ENCODE results near the gene LBP. TPM values are rescaled to one million over a fixed set of nuclear protein-coding genes. Genes with fewer than 3 reads are reported as not detected.

Gene LBP
- total RNA-seq, 1 donor, result not detected

DNA sequence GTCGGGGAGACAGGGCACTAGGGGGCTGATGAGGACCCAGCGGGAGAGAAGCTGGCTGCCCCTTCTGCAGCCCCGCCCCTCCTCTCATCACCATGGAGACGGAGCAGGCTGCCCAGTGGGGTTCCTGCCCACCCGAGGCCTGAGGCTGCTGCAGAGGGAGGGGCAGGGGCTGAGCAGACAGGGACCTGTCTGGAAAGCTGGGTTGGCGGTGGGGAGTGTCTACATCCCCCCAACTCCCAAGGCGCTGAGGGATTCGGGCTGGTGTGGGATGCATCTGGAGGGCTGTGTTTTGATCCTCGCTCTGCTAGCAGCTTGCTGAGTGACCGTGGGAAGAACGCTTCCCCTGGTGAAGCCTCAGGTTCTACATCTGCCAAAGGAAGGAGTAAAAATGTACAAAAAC is 43.5 kb upstream of the LBP start:
- no peak overlapping the region for H3K4me3 ChIP-seq (ENCODE audit: low read depth, low read length)
- TF ChIP-seq, protein P1, sequence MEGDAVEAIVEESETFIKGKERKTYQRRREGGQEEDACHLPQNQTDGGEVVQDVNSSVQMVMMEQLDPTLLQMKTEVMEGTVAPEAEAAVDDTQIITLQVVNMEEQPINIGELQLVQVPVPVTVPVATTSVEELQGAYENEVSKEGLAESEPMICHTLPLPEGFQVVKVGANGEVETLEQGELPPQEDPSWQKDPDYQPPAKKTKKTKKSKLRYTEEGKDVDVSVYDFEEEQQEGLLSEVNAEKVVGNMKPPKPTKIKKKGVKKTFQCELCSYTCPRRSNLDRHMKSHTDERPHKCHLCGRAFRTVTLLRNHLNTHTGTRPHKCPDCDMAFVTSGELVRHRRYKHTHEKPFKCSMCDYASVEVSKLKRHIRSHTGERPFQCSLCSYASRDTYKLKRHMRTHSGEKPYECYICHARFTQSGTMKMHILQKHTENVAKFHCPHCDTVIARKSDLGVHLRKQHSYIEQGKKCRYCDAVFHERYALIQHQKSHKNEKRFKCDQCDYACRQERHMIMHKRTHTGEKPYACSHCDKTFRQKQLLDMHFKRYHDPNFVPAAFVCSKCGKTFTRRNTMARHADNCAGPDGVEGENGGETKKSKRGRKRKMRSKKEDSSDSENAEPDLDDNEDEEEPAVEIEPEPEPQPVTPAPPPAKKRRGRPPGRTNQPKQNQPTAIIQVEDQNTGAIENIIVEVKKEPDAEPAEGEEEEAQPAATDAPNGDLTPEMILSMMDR (IDR thresholded peaks at IDR 0.05; ENCODE audit: insufficient read depth, low read depth, low read length), result no peak

DNA sequence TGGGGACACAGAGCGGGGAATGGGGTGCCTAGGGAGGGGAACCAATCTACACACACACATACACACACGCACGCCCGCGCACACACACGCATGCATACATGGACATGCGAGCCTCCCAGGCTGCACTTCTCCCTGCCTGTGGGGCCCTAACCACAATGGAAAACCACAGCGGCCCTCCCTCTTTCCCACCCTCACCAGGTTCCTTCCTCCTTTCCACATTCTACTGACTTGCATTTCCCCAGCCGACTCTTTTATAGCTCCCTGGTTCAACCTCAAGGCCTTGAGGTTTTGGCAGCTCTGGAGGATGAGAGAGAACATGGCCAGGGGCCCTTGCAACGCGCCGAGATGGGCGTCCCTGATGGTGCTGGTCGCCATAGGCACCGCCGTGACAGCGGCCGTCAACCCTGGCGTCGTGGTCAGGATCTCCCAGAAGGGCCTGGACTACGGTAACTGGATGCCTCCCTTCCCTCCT is 42.3 kb upstream of the LBP start, which contains the start of gene BPI:
Gene BPI, plus strand, starts transcription at position 249 of the 472 bp plus-strand sequence. Its CDS starts 68 bp downstream, at position 317.
- no peak for DNase-seq (ENCODE audit: low read depth)
- TF ChIP-seq, protein P1 (IDR thresholded peaks at IDR 0.05; ENCODE audit: insufficient read depth, low read depth, low read length), result no peak
- H3K4me3 ChIP-seq (ENCODE audit: low read depth, low read length), result no peak within 1 kb of the TSS

More for the DNA sequence above, 43.5 kb upstream of the LBP start:
- DNase-seq (ENCODE audit: low read depth), result no peak

GRCh38 chr20:38304845-38305447 is 41.3 kb upstream of the LBP start:
- TF ChIP-seq, protein P1 (IDR thresholded peaks at IDR 0.05; ENCODE audit: insufficient read depth, low read depth, low read length), result peak; percentile 63
- DNase-seq (ENCODE audit: low read depth), result peak; percentile 34
- no peak overlapping the region for H3K4me3 ChIP-seq (ENCODE audit: low read depth, low read length)

DNA sequence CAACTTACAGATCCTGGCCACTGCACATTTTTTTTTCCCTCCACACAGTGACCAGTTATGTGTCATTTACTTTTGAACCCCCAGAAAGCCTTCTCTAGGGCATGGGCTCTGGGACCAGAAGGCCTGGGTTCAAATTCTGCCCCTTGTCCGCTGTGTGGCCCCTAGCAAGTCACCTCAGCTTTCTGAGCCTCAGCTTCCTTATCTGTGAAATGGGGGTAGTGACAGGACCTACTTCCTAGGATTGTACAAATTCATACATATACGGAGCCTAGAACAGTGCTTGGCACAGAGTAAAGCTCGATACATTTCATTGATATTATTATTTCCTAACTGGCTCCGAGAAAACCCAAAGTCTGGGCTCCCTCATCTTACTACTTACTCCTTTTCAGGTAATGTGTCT is 40.7 kb upstream of the LBP start:
- TF ChIP-seq, protein P1 (IDR thresholded peaks at IDR 0.05; ENCODE audit: insufficient read depth, low read depth, low read length), result no peak
- DNase-seq (ENCODE audit: low read depth), result no peak
- no peak overlapping the region for H3K4me3 ChIP-seq (ENCODE audit: low read depth, low read length)

DNA sequence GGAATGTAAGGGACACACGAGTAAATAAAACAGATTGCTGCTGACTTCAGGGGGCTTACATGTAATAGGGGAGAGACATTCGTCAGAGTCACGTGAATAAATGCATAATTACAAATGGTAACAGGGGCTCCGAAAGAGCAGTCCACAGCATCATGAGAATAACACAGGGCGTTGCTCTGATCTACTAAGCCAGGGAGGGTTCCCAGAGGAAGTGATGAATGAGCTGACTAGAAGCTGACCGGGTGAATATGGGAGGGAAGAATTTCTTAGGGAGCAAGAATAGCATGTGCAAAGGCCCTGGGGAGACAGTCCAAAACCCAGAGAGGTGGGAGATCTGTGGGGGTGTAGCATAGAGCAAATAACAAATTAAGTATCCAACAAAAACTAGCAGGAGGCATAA is 39.9 kb upstream of the LBP start:
- no peak overlapping the region for H3K4me3 ChIP-seq (ENCODE audit: low read depth, low read length)
- TF ChIP-seq, protein P1 (IDR thresholded peaks at IDR 0.05; ENCODE audit: insufficient read depth, low read depth, low read length), result no peak
- DNase-seq (ENCODE audit: low read depth), result no peak

DNA sequence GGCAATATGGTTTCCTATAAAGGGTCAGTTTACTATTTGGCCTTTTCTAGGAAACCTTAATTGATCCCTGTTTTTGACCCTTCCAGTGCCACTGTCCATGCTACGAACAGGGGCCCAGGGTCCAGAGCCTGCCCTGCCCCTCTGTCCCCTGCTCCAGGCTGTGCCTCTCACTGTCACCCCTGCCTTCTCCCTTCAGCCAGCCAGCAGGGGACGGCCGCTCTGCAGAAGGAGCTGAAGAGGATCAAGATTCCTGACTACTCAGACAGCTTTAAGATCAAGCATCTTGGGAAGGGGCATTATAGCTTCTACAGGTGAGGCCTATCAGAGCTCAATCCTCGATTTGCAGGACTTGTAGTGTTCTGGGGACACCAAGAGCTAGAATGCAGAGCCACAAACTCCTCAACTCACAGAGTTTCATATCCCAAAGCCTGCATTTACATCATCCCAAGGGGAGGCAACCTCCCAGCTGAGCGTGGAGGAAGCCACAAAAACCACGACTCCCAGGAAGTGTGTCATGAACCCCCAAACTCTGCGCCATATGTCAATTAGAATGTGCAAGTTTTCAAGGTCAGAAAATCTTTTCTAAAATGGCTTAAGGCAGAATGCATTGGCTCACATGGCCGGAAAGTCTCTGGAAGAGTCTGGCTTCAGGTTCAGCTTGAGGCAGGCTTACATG is 38.8 kb upstream of the LBP start:
- no peak overlapping the region for H3K4me3 ChIP-seq (ENCODE audit: low read depth, low read length)
- TF ChIP-seq, protein P1 (IDR thresholded peaks at IDR 0.05; ENCODE audit: insufficient read depth, low read depth, low read length), result no peak
- peak; percentile 56 for DNase-seq (ENCODE audit: low read depth)
